ENCODE measurements around the gene ATP6V0C. TPM values are rescaled to one million over a fixed set of nuclear protein-coding genes. Genes with fewer than 3 reads are reported as not detected.

ATP6V0C gene
- total RNA-seq, 1 donor from 2014 or later = 91.4 TPM

DNA sequence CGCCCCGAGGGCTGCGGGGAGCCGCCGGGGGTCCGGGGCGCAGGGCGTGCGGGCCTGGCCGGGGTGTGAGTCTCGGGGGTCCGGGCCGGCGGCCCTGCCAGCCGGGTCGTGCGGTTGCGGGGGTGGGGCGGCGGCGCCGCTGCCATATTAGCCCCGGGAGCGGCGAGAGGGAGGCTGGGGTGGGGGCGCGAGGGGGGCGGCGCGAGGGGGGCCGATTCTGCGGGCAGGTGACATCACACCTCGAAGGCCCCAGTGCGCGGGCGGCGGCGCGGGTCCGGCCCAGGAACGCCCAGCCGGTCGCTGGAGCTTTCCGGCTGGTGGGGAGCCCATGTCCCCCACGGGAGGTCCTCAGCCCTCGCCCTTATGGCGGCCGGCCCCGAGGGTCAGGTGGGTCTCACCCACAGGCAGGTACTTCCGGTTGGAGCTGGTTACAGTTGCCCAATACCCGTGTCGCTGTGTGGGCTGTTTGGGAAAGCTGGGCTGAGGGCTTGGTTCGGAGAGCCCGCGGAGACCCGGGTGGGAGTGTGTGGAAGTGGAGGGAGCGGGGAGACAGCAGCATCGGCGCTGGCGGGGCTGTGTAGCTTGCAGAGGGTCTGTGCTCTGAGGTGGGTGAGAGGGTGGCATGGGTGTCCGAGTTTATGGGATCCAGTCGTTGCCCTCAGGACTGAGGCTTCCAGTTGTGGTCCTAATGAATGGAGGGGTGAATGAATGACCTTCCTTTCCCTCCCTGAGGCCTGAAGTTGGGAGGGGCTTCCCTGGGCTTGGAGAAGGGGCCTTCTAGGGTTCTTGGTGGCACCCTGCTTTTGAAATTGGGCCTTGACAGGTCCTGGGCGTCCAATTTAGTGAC, 804 bp downstream of the ATP6V0C start:
- ATAC-seq (ENCODE audit: low read depth) (peak; percentile 8), DNase-seq (no peak)
- H3K4me3 Mint-ChIP-seq = peak overlapping the region; percentile 94
- no peaks in the 10 kb centered on the region for H3K9me3 Mint-ChIP-seq
- no peaks in the 10 kb centered on the region for H3K27me3 Mint-ChIP-seq
- ChIA-PET CTCF (interaction anchor here (1.8 kb wide), 1 partner anchor 7 kb away, joined by 5 read pairs; no protein-coding TSS in a partner anchor), POLR2A (interaction anchor here (0.5 to 4.0 kb wide), 8 partner anchors 10 to 588 kb away, joined by 3 to 38 read pairs (median 5); partner anchors contain the start of genes CEMP1 and PDPK1)
- TF ChIP-seq, protein P1, sequence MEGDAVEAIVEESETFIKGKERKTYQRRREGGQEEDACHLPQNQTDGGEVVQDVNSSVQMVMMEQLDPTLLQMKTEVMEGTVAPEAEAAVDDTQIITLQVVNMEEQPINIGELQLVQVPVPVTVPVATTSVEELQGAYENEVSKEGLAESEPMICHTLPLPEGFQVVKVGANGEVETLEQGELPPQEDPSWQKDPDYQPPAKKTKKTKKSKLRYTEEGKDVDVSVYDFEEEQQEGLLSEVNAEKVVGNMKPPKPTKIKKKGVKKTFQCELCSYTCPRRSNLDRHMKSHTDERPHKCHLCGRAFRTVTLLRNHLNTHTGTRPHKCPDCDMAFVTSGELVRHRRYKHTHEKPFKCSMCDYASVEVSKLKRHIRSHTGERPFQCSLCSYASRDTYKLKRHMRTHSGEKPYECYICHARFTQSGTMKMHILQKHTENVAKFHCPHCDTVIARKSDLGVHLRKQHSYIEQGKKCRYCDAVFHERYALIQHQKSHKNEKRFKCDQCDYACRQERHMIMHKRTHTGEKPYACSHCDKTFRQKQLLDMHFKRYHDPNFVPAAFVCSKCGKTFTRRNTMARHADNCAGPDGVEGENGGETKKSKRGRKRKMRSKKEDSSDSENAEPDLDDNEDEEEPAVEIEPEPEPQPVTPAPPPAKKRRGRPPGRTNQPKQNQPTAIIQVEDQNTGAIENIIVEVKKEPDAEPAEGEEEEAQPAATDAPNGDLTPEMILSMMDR (IDR thresholded peaks at IDR 0.05) = no peak
- peaks cover 26% of the 10 kb centered on the region for H3K36me3 Mint-ChIP-seq (ENCODE audit: low read depth)
- peaks cover 83% of the 10 kb centered on the region for H3K4me1 Mint-ChIP-seq
- intact Hi-C loops (cut with micrococcal nuclease) = loop anchor here (5.0 kb wide), 1 partner anchor 247 kb away; the partner anchor contains the start of gene RNPS1
- H3K27ac Mint-ChIP-seq = peak overlapping the region; percentile 88

DNA sequence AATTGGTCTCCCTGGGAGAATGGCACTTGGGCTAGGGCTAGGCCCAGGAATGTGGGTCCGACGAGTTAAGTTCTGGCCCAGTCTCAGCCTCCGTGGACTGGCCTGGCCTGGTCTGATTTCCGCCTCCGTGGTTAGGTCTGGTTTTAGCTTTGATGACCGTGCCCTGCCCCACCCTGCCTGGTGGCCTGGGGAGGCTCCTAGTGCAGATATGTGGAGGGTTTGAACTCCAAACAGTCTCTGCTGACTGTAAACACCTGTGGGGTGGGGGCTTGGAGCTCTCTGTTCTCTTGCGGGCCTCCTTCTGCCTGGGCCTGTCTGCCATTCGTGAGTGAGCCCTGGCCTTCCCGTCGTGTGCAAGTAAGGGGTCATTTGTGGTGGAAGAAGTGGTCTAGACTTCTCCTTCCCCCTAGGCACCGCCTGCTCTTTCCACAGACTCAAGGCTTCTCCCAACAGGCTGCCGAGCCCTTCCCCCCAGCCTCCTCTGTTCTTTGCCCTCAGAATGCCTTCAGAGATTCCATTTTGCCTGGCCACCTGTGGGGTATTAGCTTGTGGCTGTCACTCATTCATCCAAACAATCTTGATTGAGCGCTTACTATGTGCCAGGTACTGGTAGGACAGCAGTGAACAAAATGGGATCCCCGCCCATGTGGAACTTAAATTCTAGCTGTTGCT, 1.6 kb downstream of the ATP6V0C start:
- Mint-ChIP-seq H3K4me3 (peak overlapping the region; percentile 94), H3K27ac (peak overlapping the region; percentile 88), H3K4me1 (peaks cover 80% of the 10 kb centered on the region), H3K27me3 (no peaks in the 10 kb centered on the region), H3K9me3 (no peaks in the 10 kb centered on the region), H3K36me3 (ENCODE audit: low read depth) (peaks cover 30% of the 10 kb centered on the region)
- TF ChIP-seq, protein P1 (IDR thresholded peaks at IDR 0.05) = no peak
- ATAC-seq (ENCODE audit: low read depth) (no peak), DNase-seq (no peak)
- intact Hi-C loops (cut with micrococcal nuclease) = no loop called here
- ChIA-PET POLR2A (interaction anchor here (0.6 to 4.0 kb wide), 5 partner anchors 8 to 25 kb away, joined by 3 to 38 read pairs (median 8); partner anchors contain the start of genes CEMP1 and PDPK1), CTCF (interaction anchor here (0.9 to 1.8 kb wide), 2 partner anchors 8 to 14 kb away, joined by 4 to 5 read pairs; no protein-coding TSS in a partner anchor)

DNA sequence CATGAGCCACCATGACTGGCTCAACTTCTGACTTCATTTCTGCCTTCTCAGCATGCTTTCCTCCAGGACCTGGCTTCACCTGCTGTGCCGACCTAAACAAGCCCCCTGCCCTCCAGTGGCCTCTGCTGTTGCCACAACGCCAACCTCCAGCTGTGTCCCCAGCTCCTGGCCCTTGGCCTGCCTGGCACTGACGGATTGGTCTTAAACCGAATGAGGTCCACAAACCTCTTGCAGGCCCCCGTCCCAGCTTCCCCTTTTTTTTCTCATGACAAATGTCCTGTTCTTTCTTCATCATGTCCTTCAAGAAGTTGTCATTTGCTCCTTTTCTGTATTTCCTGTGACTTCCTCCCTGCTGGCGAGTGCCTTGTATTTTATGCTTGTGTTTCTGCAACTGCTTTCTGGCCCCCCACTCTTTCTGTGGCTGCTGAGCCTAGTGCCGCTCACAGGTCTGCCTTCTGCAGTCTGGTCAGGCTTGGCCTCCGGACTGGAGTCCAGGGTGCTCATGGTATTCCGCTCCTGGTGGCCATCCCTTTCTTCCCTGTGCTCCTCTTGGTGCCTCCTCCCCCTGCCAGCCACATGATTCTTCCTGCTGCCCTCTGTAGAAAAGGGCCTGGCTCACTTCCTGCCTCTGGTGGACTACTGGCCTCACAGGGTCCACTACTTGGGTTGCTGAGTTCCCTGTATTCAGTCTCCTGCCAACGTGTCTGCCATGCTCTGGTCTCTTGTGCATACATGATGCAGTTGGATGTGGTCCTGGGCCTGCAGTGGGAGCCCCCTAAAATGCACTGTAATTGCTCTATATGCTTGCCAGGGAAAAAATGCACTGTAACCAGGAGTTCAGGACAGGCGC, 2.9 kb downstream of the ATP6V0C start:
- Mint-ChIP-seq H3K4me1 (peaks cover 78% of the 10 kb centered on the region), H3K36me3 (ENCODE audit: low read depth) (peaks cover 39% of the 10 kb centered on the region), H3K27ac (peak overlapping the region; percentile 88), H3K9me3 (no peaks in the 10 kb centered on the region), H3K4me3 (peak overlapping the region; percentile 94), H3K27me3 (no peaks in the 10 kb centered on the region)
- DNase-seq (no peak), ATAC-seq (ENCODE audit: low read depth) (no peak)
- TF ChIP-seq, protein P1 (IDR thresholded peaks at IDR 0.05) = no peak
- intact Hi-C loops (cut with micrococcal nuclease) = no loop called here
- ChIA-PET CTCF (interaction anchor here (1.8 kb wide), 1 partner anchor 9 kb away, joined by 5 read pairs; no protein-coding TSS in a partner anchor), POLR2A (interaction anchor here (0.7 to 4.0 kb wide), 6 partner anchors 10 to 1035 kb away, joined by 3 to 38 read pairs (median 6); partner anchors contain the start of genes CEMP1, PDPK1 and RPS2)

DNA sequence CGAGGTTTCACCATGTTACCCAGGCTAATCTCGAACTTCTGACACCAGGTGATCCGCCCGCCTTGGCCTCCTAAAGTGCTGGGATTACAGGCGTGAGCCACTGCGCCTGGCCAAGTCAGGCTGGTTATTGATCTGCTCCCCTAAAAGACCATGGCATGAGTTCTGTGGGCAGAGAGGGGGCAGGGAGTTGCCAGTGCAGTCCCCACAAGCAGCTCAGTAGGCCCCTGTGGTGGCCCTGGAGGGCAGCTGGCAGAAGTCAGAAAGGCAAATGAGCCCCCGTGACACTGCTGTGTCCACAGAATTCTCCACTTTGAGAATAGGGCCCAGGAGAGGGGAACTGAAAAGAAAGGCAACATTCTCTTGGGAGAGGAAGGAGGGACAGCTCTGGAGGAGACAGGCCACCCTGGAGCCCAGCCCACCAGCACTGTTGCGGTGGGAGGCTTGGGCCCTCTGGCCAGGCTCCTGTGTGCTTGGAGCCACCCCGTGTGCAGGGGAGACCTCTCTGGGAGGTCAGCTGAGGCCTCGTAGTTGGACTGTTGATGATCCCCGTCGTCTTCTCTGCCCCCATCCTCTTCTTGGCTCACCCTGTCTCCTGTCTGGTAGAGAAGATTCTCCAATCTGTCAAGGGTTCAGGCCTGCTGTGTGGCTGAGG, 4.3 kb downstream of the ATP6V0C start:
- DNase-seq (no peak), ATAC-seq (ENCODE audit: low read depth) (no peak)
- intact Hi-C loops (cut with micrococcal nuclease) = no loop called here
- ChIA-PET POLR2A (interaction anchor here (1.2 to 1.4 kb wide), 2 partner anchors 11 to 13 kb away, joined by 3 to 4 read pairs; partner anchors contain the start of gene CEMP1), CTCF (no interaction called here)
- peak overlapping the region; percentile 94 for H3K4me3 Mint-ChIP-seq
- H3K27me3 Mint-ChIP-seq = no peaks in the 10 kb centered on the region
- TF ChIP-seq, protein P1 (IDR thresholded peaks at IDR 0.05) = no peak
- H3K36me3 Mint-ChIP-seq (ENCODE audit: low read depth) = peaks cover 44% of the 10 kb centered on the region
- no peaks in the 10 kb centered on the region for H3K9me3 Mint-ChIP-seq
- no peak overlapping the region for H3K27ac Mint-ChIP-seq
- H3K4me1 Mint-ChIP-seq = peaks cover 66% of the 10 kb centered on the region

Data from activated B cell treated with CpG ODN at 0.5 μM for 24 hours (primary cell).